Epithelial cell of esophagus (primary cell): ENCODE data around the gene PRKCB.
A peak's percentile ranks its signal among the peaks of the same experiment; 100 is the strongest.
"Not testable (repeated sequence)": the region's sequence is repeated elsewhere in the genome, so short reads cannot be mapped to it uniquely, and the experiment has no call there.

Source experiments
- DNase-seq: peaks from one replicate; pipeline ENCODE4 v3.0.0; 2010; ENCODE audit warnings: low read depth
- H3K4me3 ChIP-seq: 2 replicates; pipeline ENCODE4 v1.5.1; 2011; ENCODE audit warnings: mild to moderate bottlenecking, low read length, control low read depth
- TF ChIP-seq, protein P1 (sequence below): IDR thresholded peaks from 2 replicates; pipeline ENCODE4 v1.5.1; 2011; ENCODE audit warnings: low read depth, mild to moderate bottlenecking, low read length, control low read depth, inconsistent platforms; ENCODE audit not compliant: insufficient read depth; ENCODE audit errors: missing control alignments

The PRKCB gene

DNA sequence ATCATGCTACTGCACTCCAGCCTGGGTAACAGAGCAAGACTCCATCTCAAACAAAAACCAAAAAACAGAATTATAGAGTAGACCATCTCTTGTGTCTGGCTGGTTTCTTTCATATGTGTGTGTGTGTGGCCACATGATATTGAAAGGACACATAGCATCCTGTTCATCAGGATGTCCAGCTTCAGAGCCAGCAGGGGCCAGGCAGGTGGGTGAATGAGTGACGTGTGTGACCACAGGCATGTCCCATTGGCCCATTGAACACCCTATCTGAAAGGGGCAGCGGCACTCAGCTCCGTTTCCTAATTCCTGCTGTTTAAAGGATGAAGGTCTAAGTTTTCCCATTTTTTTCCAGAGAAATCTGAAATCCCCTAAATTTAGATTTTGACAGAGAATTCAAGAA, 174.2 kb downstream of the PRKCB start:
- H3K4me3 ChIP-seq: no peak overlapping the region
- no peak for DNase-seq
- TF ChIP-seq, protein P1, sequence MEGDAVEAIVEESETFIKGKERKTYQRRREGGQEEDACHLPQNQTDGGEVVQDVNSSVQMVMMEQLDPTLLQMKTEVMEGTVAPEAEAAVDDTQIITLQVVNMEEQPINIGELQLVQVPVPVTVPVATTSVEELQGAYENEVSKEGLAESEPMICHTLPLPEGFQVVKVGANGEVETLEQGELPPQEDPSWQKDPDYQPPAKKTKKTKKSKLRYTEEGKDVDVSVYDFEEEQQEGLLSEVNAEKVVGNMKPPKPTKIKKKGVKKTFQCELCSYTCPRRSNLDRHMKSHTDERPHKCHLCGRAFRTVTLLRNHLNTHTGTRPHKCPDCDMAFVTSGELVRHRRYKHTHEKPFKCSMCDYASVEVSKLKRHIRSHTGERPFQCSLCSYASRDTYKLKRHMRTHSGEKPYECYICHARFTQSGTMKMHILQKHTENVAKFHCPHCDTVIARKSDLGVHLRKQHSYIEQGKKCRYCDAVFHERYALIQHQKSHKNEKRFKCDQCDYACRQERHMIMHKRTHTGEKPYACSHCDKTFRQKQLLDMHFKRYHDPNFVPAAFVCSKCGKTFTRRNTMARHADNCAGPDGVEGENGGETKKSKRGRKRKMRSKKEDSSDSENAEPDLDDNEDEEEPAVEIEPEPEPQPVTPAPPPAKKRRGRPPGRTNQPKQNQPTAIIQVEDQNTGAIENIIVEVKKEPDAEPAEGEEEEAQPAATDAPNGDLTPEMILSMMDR: no peak

DNA sequence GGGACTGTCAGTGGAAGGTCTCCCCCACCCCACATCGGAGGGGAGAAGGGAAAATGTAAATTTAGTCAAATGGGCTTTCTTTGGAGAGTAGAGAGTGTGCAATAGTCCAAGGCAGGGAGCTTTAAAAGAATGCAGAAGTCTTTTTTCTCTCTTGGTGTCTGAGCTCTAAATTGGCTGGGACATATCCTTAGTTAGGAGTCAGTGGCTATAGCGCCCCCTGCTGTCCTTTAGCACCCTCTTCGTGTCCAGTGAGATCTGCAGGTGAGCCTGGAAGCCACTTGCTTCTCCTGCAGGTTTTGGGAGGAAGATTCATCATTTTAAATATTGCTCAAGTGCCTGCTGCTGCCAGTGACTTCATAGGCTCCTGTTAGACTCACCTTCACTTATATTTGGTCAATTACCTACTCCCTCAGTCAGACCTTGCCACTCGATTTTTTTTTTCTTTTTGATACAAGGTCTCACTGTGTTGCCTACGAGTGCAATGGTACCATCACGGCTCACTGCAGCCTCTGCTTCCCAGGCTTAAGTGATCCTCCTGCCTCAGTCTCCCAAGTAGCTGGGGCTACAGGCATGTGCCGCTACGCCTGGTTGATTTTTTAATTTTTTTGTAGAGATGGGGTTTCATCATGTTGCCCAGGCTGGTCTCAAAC, 174.8 kb downstream of the PRKCB start:
- TF ChIP-seq, protein P1: peak; percentile 68
- peak; percentile 73 for DNase-seq
- H3K4me3 ChIP-seq: no peak overlapping the region

DNA sequence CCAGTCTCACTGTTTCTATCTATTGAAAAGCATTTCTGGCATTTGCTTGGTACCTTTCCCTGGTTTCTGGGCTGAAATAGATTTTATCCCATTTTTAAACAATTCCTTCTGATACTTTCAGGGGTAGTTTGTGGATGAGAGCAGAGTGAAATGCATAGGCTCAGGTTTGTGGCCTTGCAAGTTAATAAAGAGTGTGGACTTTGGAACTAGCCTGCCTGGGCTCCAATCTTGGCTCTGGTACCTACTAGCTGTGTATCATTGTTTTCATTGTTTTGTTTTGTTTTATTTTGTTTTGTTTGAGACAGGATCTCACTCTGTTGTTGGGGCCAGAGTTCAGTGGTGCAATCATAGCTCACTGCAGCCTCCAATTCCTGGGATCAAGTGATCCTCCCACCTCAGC, 175.5 kb downstream of the PRKCB start:
- no peak for DNase-seq
- TF ChIP-seq, protein P1: no peak
- no peak overlapping the region for H3K4me3 ChIP-seq

DNA sequence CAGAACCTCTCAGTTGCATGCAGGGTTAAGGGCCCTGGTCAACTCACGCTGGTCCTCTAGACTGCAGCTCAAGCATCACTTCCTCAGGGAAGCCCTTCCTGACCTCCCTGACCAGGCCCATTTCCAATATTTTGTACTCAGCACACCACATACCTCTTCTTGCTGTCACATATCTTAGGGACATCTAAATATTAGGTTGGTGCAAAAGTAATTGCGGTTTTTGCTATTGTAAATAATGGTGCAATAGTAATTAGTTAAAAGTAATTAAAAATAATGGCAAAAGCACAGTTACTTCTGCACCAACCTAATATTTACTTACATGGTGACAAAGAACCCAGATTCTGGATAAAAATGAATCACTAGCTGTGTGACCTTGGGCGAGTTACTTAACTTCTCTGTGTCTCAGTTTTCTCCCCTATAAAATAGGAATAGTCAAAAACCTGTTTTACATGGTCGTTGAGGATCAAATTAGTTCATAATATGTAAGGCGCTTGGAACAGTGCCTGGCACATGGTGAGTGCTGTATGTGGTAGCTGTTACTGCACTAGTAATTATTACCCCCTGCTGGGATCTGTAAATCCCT, 177.4 kb downstream of the PRKCB start:
- no peak overlapping the region for H3K4me3 ChIP-seq
- no peak for DNase-seq
- TF ChIP-seq, protein P1: no peak

DNA sequence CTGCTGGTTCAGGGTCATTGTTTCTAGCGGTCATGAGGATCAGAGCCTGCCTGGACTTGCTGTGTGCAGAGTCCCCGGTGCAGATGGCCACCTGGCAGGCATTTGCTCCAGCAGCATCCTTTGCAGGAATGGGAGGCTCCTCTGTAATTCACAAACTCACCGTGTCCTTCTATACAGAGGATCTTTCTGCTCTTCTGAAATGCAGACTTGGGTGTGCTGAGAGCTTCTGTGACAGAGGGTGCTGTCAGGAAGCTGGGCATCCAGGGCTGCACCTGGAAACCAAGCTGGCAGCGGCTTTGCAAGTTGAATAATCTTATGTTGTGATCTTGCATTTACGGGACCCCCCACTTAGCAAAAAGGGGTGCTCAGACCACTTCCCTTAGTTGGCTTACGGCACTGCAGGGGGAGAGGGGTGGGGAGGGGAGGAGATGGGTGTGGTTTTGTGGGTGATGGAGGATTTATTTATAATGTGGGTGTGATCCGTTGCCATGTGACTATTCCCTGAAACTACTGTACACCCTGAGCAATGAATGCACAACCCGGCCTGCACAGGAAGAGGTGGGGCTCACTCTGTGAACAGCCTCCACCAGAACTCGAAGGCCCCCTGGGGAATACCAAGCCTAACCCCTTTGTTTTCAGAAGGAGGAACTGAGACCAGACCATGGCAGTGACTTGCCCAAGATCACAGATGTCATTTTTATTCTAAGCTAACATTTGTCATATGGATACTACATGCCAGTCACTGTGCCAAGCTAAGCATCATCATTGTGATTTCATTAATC, 178.3 kb downstream of the PRKCB start:
- no peak for DNase-seq
- TF ChIP-seq, protein P1: no peak
- H3K4me3 ChIP-seq: no peak overlapping the region

DNA sequence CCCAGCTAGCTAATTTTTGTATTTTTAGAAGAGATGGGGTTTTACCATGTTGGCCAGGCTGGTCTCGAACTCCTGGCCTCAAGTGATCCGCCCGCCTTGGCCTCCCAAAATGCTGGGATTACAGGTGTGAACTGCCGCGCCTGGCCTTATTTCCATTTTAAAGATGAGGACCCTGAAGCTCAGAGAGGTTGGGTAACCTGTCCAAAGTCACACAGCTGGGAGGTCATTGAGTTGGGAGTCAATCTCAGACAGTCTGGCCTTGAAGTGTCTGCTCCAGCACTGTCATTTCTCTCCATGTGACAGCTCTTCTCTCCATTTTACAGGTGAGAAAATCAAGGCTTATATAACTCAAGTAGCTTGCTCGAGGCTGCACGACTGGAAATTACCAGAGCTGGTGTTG, 179.2 kb downstream of the PRKCB start:
- not testable (repeated sequence) for DNase-seq, H3K4me3 ChIP-seq

- DNase-seq: no peak
- TF ChIP-seq, protein P1: no peak
- no peak overlapping the region for H3K4me3 ChIP-seq
Observed at GRCh38 chr16:24015923-24016322, 180.1 kb downstream of the PRKCB start.
